Activated CD8-positive, alpha-beta memory T cell treated with anti-CD3 and anti-CD28 coated beads for 1 hour (primary cell): ENCODE results near the gene NSUN2.
"Not testable (repeated sequence)": the region's sequence is repeated elsewhere in the genome, so short reads cannot be mapped to it uniquely, and the experiment has no call there.

Source experiments
- DNase-seq, 2 donors: peaks; one replicate each; pipeline ENCODE4 v3.0.0-alpha.2; 2020; ENCODE audit warnings: low read depth in 1 of 2; ENCODE audit errors: extremely low read depth in 1 of 2

NSUN2 gene

DNA sequence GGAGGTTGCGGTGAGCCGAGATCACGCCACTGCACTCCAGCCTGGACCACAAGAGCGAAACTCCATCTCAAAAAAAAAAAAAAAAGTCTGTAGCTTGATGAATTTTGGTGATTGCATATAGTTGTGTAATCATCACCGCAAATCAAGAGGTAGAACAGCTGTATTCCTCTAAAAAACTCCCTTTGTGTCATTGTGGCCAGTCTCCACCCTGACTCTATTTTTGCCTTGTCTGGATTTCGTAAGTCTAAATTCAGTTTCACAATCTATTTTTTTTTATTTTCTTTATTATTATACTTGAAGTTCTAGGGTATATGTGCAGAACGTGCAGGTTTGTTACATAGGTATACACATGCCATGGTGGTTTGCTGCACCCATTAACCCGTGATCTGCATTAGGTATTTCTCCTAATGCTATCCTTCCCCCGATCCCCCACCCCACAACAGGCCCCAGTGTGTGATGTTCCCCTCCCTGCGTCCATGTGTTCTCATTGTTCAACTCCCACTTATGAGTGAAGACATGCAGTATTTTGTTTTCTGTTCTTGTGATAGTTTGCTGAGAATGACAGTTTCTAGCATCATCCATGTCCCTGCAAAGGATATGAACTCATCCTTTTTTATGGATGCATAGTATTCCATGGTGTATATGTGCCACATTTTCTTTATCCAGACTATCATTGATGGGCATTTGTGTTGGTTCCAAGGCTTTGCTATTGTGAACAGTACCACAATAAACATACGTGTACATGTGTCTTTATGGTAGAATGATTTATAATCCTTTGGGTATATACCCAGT, 12.9 kb upstream of the NSUN2 start:
- DNase-seq = not testable (repeated sequence)

DNA sequence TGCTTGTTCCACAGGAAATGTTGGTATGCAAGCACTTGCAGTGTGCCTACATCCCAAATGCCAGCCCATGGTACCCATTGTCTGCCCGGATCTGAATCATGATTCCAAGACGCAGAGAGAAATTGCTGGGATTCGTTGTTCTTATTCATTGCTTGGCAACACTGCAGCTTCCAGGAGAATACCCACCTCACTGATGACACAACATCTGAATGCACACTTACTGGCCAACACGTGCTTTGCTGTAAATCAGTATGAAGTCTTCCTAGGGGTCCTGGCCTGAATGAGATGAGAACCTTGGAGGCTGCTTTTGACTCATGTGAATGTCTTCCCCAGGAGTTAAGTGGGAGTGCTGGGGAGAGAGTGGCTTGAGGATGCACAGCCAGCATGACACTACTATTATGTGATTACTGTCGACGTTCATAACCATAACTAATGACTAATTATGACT, 12.0 kb upstream of the NSUN2 start:
- no peak for DNase-seq

DNA sequence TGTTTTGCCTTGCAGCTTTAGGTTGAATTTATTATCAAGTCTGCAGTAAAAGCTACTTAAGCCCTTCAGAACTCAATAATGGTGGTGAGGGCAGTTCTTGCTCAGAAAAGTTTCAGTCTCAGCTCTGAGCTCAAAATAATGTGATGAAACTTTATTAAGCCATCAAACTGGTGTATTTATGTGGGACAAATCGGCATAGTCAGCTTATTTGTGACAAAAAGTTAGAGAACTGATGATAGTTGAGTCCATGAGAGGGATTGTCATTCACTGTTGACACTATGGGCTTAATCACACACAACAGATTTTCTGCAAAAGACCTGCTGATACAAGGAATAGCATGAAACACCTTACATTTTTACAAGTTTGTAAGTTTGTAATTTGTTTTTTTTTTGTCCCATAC, 9.8 kb upstream of the NSUN2 start:
- DNase-seq = no peak

DNA sequence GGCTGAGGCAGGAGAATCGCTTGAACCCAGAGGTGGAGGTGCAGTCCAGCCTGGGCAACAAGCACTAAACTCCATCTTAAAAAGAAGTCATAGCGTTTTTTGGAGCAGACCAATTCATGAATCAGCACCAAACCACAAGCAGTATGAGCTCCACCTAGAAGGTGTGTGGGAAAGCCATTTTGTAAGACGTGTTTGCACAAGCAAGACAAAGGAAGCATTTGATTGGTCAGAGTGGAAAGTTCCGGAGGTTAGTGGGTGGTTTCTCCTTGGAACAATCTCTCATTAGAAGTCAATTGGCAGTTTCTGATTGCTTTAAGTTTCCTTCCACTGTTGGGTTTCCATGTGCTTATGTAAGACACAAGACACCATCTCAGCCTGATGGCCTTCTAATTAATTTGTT, 5.4 kb upstream of the NSUN2 start:
- DNase-seq = no peak

DNA sequence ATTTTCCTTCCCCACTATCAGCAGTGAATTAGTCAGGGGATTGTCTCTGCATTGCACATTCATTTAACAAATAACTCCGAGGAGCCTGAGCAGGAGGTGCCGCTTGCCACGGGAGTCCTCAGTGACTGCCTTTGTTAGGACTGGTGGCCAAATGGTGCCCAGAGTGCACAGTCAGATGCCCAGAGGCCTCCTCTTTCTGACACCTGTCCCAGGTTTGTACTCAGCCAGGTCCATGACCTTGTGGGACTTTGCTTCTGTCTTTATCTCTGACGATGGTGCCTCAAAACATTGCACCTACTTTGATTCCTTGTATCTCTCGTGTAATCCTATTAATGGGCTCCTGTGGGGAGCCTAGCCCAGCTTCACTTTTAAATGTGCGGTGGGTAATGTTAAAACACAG, 4.7 kb upstream of the NSUN2 start:
- no peak for DNase-seq

DNA sequence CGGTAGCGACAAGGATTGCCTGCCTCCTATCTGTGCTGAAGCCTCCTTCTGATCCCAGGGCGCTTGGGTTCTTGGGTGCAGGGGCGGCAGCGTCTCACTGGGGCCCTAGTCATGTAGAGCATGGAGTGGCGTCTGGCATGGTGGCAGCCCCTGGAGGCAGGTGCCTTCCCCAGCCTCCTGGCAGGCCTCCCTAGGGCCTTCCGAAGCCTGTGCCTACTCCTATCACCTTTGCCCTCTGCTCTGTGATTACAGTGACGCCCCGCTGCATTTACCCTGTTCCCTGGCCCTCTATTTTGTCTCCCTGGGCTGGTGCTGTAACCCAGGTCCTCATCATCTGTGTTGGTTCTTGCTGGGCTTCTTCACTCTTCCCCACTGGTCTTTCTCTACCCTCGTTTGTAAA, 4.2 kb upstream of the NSUN2 start:
- no peak for DNase-seq

DNA sequence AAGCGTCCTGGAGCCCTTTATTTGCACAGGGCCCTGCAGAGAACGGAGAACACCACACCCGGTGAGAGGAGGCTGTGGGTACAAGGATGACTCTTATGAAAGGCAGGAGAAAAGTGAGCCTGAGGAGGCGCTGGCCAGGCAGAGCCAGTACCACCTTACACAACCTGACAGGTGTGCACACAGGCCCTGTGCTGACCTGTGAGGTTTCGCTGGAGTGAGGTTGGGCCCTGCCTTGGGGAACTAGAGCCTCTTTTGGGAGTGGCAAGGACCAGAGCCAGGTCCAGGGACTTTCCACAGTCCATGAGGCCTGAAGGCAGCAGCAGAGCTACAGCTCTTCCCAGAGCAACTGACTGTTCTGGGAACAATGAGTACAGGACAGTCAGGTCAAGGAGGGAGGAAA, 3.4 kb upstream of the NSUN2 start:
- no peak for DNase-seq

DNA sequence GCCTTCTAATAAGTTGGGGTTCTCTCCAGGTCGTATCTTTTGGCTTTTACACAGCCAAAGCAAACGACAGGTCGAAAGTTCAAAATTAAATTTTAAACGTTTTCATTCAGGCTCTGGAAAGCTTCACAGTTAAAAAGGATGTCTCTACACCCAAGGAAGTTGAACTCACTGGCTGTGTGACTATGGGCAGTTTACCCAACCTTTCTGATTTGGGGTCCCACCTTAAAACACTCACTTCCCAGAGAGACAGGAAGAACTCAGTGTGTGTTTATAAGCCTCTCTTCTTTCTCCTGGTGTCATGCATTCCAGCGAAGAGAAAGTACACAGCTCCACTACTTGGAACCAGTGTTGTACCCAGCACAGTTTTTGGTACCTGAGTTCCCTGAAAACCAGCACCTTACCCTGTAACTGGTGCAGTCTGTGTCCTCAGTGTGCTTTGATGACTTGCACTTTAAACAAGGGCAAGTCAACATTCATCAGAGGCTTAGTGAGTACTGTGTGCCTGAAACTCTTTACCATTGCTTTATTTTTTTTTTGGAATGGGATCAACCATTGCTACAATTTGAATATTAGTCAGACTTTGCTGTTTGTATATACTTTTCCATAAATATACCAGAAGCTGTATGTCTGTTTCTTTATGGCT, 2.1 kb upstream of the NSUN2 start:
- DNase-seq = no peak

DNA sequence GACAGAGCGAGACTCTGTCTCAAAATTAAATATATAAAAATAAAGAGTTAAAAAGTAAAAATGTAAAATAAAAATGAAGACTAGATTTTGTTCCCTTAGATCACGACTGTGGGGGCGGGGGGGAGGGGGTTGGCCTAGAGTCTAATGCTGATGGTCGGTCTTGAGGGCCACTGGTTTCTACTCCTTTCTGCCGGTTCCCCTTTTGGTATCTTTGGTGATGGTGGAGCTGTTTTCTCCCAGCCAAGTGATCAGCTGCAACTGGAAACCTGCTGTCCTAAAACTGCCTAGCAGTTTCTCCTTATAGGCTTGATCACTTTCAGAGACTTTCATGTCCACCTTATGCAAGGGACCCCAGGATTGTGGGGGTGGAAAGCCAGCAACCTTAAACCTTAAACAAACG, 1.5 kb upstream of the NSUN2 start:
- no peak for DNase-seq

DNA sequence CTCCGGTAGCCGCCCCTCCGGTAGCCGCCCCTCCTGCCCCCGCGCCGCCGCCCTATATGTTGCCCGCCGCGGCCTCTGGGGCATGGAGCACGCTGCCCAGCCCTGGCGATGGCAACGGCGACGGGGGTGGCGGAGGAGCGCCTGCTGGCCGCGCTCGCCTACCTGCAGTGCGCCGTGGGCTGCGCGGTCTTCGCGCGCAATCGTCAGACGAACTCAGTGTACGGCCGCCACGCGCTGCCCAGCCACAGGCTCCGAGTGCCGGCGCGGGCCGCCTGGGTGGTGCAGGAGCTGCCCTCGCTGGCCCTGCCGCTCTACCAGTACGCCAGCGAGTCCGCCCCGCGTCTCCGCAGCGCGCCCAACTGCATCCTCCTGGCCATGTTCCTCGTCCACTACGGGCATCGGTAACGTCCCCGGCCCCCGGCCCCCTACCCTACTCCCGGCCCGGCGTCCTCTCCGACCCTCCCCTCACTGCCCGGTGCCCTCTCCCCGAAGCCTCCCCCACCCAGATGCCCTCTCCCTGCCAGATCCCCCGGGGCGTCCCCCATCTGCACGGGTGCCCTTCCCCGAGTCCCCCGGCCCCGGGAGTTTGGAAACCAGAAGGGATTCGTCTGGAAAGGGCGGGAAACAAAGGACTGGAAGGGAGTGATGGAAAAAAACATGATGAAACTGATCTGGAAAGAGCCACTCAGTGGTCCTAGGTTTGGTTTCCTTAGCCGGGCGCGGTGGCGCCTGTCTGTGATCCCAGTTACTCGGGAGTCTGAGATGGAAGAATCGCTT, 813 bp upstream of the NSUN2 start:
- DNase-seq = no peak

DNA sequence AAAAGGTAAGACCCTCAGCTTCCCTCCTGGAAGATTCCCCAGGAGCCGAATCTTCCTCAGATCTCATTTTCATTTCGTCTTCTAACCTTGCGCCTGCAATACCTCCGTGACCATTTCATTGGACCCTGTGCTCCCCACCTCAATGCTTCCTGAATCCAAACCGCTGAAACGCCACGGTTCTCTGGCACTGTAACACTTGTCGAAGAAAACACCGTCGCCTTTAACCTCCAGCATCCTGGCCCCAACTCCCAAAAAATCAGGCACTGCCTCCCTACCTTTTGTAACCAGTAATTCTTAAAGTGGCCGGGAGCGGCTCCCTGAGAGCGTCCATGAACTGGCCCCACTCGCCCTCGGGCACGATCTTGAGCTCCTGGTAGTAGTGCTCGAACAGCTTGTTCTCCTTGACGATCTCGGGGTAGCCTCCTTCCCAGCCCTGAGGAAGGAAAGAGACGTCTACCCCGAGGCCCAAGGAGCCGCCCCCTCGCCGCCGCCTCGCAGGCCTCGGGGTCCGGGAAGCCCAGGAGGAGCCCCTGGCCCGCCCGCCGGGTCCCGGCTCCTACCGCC, 438 bp downstream of the NSUN2 start:
- no peak for DNase-seq

DNA sequence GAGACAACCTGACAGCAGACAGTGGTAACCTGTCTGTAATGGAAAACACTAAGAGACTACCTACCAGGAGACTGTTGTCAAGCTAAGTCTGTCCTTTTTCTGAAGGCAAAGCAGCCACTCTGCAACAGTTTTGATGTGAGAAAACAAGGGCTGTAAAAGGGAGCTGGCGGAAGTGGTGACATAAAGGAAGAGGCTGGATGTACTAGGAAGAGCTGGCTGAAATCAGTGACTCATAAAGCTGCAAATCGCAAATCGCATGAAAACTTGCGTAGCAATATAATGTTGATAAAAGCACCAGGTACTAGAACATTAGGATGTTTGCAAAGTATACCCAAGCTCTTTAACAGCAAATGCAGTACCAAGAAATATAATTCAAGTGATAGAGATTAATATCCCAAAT, 1.4 kb downstream of the NSUN2 start:
- no peak for DNase-seq

DNA sequence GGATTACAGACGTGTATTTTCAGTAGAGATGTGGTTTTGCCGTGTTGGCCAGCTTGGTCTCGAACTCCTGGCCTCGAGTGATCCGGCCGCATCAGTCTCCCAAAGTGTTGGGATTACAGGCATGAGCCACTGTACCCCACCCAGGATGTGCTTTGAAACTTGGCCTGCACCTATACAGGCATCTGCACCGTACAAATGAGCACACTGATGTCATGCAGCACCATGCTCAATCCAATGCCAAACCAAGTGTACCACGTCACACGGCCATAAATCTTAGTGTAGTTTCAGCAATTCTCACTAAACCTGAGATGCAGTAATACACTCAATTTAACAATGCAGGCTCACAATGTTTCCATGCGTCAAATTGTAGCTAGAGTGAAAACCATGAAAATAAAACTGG, 6.3 kb downstream of the NSUN2 start:
- DNase-seq = no peak

DNA sequence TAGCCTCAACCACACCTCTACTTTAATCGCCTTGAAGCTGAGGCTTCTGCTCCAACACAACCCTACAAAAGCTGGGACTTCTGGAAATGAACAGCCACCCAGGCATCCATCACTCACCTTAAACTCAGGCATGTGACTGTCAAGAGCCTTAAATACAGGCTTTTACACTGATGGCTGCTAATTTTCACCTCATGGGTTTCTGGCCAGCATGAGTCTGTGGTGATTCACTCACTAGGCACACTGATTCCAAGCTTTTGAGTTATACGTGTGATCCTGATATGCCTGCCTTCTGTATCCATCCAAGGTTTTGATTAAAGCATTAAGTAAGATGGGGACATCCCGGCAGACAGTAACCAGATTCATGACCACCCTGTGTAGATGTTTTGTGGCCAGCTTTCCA, 8.9 kb downstream of the NSUN2 start:
- DNase-seq = no peak

DNA sequence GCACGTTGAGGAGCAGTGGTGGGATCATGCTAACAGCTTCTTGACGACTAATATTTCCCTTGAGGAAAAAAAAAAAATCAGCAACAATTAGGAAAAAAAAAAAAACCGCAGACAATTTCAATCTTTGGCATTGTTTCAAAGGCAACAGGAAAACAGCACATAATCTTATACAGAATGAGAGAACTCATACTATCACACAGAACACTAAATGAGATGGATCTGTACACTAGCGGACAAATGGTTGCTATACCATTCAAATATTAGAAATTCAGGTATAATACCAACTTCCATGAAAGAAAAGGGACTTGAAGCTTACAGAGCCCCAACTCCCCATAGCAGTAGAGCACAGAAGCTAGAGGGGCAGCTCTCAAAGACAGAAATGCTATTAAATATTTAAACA, 9.6 kb downstream of the NSUN2 start:
- no peak for DNase-seq

DNA sequence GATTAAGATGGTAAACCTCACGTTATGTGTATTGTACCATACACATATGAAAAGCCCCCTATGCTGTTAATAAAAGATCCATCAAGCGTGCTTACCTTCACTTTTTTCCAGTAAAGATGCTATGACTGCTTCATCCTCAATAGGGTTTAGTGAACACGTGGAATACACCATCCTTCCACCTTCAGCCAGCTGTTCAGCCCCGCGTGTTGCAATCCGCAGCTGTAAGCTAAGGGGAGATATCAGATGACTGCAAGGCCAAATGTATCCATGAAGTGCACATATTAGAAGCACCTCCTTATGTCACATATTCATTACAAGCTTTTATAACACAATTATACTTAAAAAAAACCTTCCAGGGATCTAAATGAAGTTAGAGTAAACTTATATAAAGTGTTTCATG, 16.2 kb downstream of the NSUN2 start:
- DNase-seq = no peak

DNA sequence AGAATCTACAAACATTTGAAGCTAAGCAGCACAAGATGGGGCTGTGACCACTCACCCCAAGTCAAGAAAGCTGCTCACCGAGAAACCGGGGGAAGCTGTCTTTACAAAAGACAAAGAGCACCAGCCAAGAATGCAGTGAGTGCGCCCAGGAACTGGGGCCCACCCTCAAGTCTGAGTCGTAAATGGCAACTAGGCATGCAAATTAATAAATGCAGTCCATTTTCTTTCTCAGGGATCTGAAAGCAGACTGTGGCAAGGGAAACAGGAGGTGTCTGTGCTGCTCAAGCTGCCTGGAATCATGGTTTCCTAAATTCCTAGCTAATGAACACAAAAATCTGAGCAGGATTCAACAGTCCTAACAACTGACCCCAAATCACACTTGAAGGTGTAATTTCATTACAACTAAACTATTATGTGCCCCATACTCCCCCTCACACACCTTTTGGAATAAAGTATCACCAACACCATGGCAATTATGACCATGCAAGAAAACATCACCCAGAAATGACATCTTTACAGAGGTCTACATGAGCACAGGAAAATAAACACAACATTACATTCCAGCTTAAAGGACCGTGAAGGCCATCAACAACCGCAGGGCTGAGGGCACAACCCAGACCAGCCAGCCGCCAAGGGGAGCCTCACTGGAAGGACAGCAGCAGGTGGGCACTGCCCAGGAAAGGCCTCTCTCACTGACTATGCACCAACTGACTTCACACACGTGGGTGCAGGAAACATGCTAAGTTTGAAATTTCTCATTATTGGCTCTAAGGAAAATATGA, 17.6 kb downstream of the NSUN2 start:
- no peak for DNase-seq

DNA sequence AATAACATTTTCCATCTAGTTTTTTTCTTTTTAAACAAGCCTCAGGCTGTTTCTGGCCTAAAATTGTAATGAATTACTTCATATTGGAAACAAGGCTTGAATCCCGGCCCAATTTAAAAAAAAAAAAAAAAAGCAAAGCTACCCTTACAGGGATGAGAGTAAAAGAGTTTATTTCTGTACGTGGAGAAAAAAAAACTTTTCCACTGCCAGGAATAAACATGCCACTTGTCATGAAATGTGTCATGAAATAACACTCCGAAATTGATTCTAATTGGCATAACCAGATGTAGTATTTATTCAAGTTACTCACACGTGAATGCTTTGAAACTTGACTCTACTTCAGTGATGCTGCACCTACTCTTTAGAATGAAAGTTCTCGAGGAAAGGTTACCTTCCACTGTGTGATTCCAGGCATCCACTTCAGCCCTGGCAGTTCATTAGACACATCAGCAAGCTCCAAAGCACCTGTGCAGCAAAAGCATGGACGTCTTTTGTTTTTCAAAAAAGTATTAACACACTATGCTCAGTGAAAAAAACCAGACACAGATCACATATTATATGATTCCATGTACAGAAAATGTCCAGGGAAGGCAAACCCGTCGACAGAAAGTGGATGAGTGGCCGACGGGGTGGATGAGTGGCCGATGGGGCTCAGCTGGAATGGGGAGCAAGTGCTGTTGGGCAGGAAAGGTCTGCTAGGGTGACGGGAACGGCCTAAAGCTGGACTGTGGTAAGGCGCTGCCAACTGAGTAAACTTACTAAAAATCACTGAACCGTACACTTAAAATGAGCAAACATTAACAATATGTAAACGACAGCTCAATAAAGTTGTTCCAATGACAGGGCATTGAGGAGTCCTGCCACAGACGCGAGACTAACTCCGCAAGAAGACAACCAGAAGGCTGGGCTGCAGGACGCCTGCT, 21.2 kb downstream of the NSUN2 start:
- no peak for DNase-seq

DNA sequence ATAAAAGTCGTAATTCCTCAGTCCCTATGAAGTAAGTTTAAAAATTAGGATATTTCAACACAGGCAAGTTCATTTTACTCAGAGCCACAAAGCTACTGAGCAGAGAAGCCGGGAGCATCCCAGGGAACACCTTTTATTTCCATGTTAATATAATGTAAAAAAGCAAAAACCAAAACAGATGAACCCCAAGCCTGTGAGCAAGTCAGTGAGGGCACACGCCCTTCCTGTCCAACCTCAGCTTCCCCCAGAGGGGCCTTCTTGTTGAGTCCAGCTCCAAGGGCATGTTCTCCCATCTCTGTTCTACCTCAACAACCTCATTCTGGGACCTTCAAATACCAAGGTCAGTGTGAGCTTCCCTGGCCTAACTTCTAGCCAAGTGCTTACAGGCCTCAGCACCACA, 24.8 kb downstream of the NSUN2 start:
- DNase-seq = no peak

DNA sequence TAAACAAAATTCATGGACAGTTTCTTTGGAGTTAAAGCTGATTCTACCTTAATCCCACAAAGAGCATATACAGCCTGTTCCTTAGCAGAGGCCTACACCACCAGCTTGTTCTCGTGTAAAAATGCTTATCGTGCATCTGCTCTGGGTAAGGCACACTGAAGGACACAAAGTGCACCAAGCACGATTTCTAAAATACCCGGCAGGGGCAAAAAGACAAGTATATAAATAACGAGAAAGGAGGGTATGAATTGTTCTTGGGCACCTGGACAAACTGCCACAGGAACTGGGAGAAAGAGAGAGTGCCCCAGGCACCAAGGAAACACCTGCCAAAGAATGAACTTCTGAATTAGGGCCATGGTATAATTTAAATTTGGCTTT, 25.3 kb downstream of the NSUN2 start:
- no peak for DNase-seq
